GM12878 (cell line): ENCODE data around the gene WDR89.

Source experiments
- BHLHE40 ChIP-seq, 2 experiments: fragments of 450-650 bp in 1 of 2; IDR thresholded peaks; 2 replicates each; pipeline ENCODE4 v1.6.1; 2011 to 2017; ENCODE audit warnings: low read depth in 2 of 2, borderline replicate concordance in 1 of 2, improper control_type of control experiment in 1 of 2, low read length in 1 of 2, mild to moderate bottlenecking in 1 of 2
- CTCF ChIP-seq, 3 experiments: IDR thresholded peaks in 2 of 3; conservative IDR thresholded peaks in 1 of 3; 2 replicates each; pipeline ENCODE4 v1.5.1; 2011; ENCODE audit warnings: low read depth in 3 of 3, low read length in 3 of 3, mild to moderate bottlenecking in 3 of 3, control low read depth in 2 of 3, moderate library complexity in 2 of 3, inconsistent platforms in 1 of 3, mixed read lengths in 1 of 3; ENCODE audit not compliant: control insufficient read depth in 2 of 3, insufficient read depth in 1 of 3; ENCODE audit errors: extremely low read depth in 1 of 3
- EP300 ChIP-seq, 2 experiments: fragments of 150-350 bp in 1 of 2; IDR thresholded peaks; 2 replicates each; pipeline ENCODE4 v1.6.1; 2011 to 2012; ENCODE audit warnings: low read depth in 2 of 2, low read length in 2 of 2, borderline replicate concordance in 1 of 2, improper control_type of control experiment in 1 of 2, inconsistent platforms in 1 of 2; ENCODE audit not compliant: control insufficient read depth in 1 of 2
- EZH2 ChIP-seq: IDR thresholded peaks from 2 replicates; pipeline ENCODE4 v1.6.1; 2012; ENCODE audit warnings: low read depth, mild to moderate bottlenecking, control low read depth, inconsistent platforms, low read length, borderline replicate concordance; ENCODE audit not compliant: control insufficient read depth
- KDM1A ChIP-seq: fragments of 200-600 bp; sonication (generic); IDR thresholded peaks from 2 replicates; pipeline ENCODE4 v1.6.1; 2016; ENCODE audit warnings: borderline replicate concordance
- MAX ChIP-seq: IDR thresholded peaks from 2 replicates; pipeline ENCODE4 v1.6.1; 2012; ENCODE audit warnings: low read depth, low read length, improper control_type of control experiment
- POLR2A ChIP-seq: IDR thresholded peaks from 2 replicates; pipeline ENCODE4 v1.6.1; 2011; ENCODE audit warnings: low read depth, mild to moderate bottlenecking, low read length
- POLR2AphosphoS5 ChIP-seq: IDR thresholded peaks from 2 replicates; pipeline ENCODE4 v1.6.1; 2011; ENCODE audit warnings: mild to moderate bottlenecking, low read length, inconsistent platforms
- RELB ChIP-seq: fragments of 450-650 bp; IDR thresholded peaks from 2 replicates; pipeline ENCODE4 v1.6.1; 2017; ENCODE audit warnings: low read depth, mild to moderate bottlenecking, moderate library complexity
- SIN3A ChIP-seq: IDR thresholded peaks from 2 replicates; pipeline ENCODE4 v1.6.1; 2012; ENCODE audit warnings: low read depth, low read length, improper control_type of control experiment
- SMAD5 ChIP-seq: IDR thresholded peaks from 2 replicates; pipeline ENCODE4 v1.6.1; 2016; ENCODE audit warnings: antibody characterized with exemption, low read depth

- peak in 1 of 3 experiments; percentile 11; a peak in 1 of 6 replicates for TF ChIP-seq CTCF (IDR thresholded peaks at IDR 0.05 in 2 of 3, conservative IDR thresholded peaks at IDR 0.05 in 1 of 3; ENCODE audit: control insufficient read depth in 2 of 3, extremely low read depth in 1 of 3, insufficient read depth in 1 of 3, low read depth in 3 of 3, low read length in 3 of 3)
- TF ChIP-seq EZH2 = no peak
- TF ChIP-seq SMAD5 = no peak
- no peak for TF ChIP-seq MAX
- no peak for TF ChIP-seq SIN3A
- TF ChIP-seq KDM1A = no peak
- no peak for TF ChIP-seq POLR2A
- no peak for TF ChIP-seq POLR2AphosphoS5
- no peak for TF ChIP-seq EP300 (IDR thresholded peaks at IDR 0.05; ENCODE audit: borderline replicate concordance in 1 of 2, control insufficient read depth in 1 of 2, low read depth in 2 of 2, low read length in 2 of 2)
- no peak for TF ChIP-seq BHLHE40 (IDR thresholded peaks at IDR 0.05; ENCODE audit: borderline replicate concordance in 1 of 2, low read depth in 2 of 2, low read length in 1 of 2)
- TF ChIP-seq RELB = no peak
These were observed 7.9 kb downstream of the WDR89 start for GRCh38 chr14:63633801-63634200.
